GM19023 (cell line): Measurements from ENCODE around the gene MARK2.
"Not testable (repeated sequence)": the region's sequence is repeated elsewhere in the genome, so short reads cannot be mapped to it uniquely, and the experiment has no call there.

Source experiments
- ATAC-seq: cut with Tn5 transposase; IDR thresholded peaks from one replicate; pipeline ENCODE4 v1.9.1; 2021; ENCODE audit warnings: mild to moderate bottlenecking, moderate library complexity; ENCODE audit not compliant: unreplicated experiment

The MARK2 gene

GRCh38 chr11:63853476-63853875 lies 14.6 kb downstream of the MARK2 start:
- ATAC-seq = no peak

GRCh38 chr11:63854696-63855095 lies 15.8 kb downstream of the MARK2 start:
- ATAC-seq = no peak

- no peak for ATAC-seq
These were observed 17.1 kb downstream of the MARK2 start for GRCh38 chr11:63855975-63856374.

DNA sequence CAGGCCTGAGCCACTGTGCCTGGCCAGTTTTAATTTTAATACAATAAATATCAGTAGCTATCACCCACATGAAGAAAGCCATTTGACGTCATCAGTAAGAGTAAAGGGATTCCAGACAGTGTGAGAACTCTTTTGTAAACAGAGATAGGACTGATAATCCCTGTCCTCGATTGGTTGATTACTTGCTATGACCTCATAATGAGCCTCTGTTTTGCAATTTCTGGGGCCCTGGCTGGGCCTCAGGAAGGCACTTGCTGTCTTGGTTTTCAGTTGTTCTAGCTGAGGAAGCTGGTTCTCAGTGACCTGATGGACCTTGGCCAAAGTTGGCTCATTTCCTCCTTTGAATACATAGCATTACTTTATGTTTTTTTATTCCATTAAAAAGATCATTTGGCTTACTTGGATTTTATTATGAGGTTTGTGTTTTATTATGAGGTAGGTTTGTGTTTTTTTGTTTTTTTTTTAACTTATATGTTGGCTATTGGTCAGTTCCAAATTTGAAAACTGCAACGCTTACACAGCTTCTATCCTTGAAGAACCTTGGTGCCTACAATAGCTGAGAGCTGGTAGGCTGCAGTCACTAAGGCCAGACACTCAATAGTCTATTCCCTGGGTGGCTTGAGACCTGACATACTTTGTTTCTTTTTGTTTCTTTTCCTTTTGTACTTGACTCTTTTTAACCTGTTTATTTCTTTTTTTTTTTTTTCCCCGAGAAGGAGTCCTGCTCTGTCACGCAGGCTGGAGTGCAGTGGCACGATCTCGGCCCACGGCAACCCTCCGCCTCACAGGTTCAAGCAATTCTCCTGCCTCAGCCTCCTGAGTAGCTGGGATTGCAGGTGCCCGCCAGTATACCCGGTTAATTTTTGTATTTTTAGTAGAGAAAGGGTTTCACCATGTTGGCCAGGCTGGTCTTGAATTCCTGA lies 20.0 kb downstream of the MARK2 start:
- ATAC-seq = no peak

DNA sequence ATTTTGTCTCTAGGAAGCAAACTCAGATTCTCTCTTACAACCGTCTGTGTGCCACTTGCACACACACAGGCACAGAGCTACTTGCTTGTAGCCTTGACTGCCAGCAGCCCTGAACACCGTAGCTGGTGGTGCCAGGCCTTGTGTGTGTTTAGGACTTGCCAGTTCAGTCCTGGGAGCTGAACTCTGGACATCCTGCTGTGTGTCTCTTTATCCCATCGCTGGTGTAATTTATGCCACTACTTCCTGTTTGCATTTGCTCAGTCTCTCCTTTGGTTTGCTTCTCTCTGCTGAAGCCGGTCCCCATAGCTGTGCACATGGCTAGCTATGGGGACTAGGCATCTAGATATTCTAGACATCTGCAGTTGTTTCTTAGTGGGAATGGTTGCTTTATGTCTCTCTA lies 24.0 kb downstream of the MARK2 start:
- no peak for ATAC-seq

DNA sequence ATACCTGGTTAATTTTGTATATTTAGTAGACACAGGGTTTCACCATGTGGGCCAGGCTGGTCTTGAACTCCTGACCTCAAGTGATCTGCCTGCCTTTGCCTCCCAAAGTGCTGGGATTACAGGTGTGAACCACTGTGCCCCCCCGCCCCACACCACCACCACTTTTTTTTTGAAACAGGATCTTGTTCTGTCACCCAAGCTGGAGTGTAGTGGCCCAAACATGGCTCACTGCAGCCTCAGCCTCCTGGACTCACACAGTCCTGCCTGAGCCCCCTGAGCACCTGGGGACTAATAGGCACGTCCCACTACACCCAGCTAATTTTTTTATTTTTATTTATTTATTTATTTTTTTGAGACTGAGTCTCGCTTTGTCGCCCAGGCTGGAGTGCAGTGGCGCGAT lies 24.7 kb downstream of the MARK2 start:
- ATAC-seq = not testable (repeated sequence)

GRCh38 chr11:63866211-63866610 lies 27.3 kb downstream of the MARK2 start:
- ATAC-seq = no peak

GRCh38 chr11:63867511-63867910 lies 28.6 kb downstream of the MARK2 start:
- ATAC-seq = no peak

- no peak for ATAC-seq
These were observed 29.6 kb downstream of the MARK2 start for GRCh38 chr11:63868399-63869064.

GRCh38 chr11:63869171-63869591 lies 30.3 kb downstream of the MARK2 start:
- no peak for ATAC-seq

DNA sequence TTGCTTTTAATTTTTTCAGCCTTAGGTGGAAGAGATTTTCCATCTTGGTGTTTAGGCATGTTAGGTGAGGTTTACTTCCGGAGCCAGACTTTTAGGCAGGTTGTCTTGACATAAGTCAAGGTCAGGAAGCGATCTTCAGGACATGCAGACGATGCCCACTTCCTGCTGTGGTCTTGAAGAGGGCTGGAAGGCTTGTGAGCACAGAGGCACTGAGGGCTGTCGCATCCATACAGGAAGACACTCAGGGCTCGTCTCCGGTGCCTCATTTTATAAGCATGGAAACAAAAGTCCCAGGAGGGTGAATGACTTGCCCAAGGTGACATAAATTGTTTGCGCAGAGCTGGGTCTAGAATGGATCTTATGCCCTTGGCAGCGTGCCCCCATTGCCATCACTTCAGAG lies 30.8 kb downstream of the MARK2 start:
- no peak for ATAC-seq

DNA sequence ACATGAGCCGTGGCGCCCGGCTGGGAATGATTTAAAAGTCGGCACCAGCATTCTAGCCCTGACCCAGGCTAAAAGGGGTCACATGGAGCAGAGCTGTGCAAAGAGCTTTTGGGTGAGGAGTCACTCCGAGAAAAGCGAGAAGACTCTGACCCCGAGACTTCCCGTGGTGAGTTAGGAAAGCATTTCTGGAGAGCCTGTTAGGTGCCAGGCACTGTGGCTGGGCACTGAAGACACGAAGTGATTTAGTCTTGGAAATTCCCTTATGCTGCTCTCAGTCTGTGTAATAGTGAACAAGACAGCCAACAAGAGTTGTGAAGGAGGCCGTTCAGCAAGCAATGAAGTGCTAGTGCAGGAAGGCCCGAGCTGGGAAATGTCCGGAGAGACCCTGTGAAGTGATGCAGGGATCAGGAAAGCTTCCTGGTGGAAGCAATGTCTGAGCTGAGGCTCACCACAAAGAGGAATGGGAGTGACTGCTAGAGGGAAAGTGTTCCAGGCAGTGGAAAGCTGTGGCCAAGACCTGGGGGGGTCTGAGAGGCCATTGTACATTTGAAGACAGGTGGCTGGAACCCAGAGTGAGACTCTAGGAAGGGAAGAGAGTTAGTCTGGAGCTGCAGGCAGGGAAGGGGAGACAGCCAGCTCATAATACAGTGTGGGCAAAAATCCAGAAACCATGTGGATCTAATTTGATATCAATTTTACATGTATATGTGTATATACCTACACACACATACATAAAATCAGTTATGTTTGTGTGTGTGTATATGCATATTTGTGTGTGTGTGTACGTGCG lies 31.6 kb downstream of the MARK2 start:
- no peak for ATAC-seq

- peak; percentile 72 for ATAC-seq
These were observed 33.3 kb downstream of the MARK2 start for GRCh38 chr11:63871962-63872799.

DNA sequence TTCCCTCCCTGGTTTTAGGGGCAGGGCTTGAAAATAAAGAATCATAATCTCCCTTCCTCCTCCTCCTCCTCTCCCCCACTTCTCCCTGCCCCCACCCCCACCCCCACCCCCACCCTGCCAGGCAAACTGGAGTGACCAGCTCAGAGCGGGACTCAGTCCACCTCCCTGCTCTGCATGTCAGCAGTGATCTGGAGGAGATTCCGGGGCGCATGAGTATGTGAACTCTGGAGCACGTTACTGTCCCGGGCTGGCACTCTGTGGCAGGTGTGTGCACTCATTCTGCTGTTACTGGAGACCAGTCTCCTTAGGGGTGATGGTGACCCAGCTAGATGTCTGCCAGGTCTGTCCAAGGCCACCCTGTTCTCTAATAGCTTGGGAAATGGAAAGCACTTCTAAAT lies 33.9 kb downstream of the MARK2 start:
- ATAC-seq = no peak

- ATAC-seq = no peak
These were observed 34.4 kb downstream of the MARK2 start for GRCh38 chr11:63873311-63873710.

- ATAC-seq = no peak
These were observed 35.6 kb downstream of the MARK2 start for GRCh38 chr11:63874511-63874910.

DNA sequence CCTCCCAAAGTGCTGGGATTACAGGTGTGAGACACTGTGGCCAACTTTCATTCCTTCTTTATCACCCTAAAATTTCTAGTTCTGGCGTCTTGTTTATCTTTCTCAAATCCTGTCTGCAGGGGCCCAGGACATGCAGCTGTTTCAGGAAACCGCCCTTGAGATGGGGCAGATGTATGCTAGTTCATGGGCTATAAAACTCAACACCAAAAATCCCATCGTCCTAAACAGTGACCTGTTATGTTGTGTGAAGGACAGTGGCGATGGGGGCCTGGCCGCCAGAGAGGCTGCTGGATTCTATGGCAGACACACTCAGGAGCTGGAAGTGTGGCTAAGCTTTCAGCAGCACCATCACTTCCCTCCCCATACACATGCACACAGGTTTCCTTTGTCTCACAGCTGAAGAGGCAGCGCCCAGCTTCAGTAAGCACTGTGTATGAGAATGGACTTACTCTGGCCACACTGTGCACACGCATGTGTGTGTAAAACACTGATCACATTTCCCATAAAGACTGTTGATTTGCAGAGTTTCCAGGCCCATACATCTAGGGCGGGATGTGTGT lies 36.7 kb downstream of the MARK2 start:
- ATAC-seq = no peak

DNA sequence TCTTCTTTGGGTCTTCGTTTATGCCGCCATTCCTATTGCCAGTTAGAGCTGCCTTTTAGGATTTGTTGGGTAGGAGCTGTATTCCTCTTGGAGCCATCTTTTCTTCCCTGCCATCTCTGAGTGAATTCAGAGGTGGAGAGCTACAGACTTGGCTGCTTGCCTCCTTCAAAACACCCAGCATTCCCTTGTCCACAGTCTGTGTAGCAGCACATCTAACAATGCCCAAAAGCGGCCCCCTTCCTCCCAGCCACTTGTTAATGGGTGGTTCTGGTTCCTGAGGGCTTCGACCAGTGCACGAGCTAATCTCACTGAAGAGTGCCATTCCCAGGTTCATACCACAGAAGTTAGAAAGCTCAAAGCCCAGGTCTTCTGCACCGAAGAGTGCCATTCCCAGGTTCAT lies 37.7 kb downstream of the MARK2 start:
- no peak for ATAC-seq

- no peak for ATAC-seq
These were observed 38.8 kb downstream of the MARK2 start for GRCh38 chr11:63877658-63878241.
